Type B pancreatic cell (in vitro differentiated cells): ENCODE results near the gene KCNK7. TPM values are rescaled to one million over a fixed set of nuclear protein-coding genes. Genes with fewer than 3 reads are reported as not detected.

Experiments used
- DNase-seq: peaks from one replicate; pipeline ENCODE4 v3.0.0; 2021; ENCODE audit warnings: mixed read lengths; ENCODE audit not compliant: unreplicated experiment; ENCODE audit errors: extremely low spot score
- H3K27ac Mint-ChIP-seq: 2 replicates; pipeline ENCODE4 v1.8.0; 2021; ENCODE audit warnings: mild to moderate bottlenecking, mixed read lengths
- H3K27me3 Mint-ChIP-seq: 2 replicates; pipeline ENCODE4 v1.8.0; 2021; ENCODE audit warnings: mixed read lengths
- H3K36me3 Mint-ChIP-seq: 2 replicates; pipeline ENCODE4 v1.8.0; 2021; ENCODE audit warnings: mixed read lengths
- H3K4me1 Mint-ChIP-seq: one replicate; pipeline ENCODE4 v1.8.0; 2021; ENCODE audit warnings: mixed read lengths; ENCODE audit not compliant: unreplicated experiment
- H3K4me3 Mint-ChIP-seq: 2 replicates; pipeline ENCODE4 v1.8.0; 2021; ENCODE audit warnings: mild to moderate bottlenecking, mixed read lengths
- H3K9me3 Mint-ChIP-seq: 2 replicates; pipeline ENCODE4 v1.8.0; 2021; ENCODE audit warnings: mixed read lengths
- CTCF ChIP-seq: fragments of 200-600 bp; sonication (generic); conservative IDR thresholded peaks from 2 replicates; pipeline ENCODE4 v1.5.0; 2021; ENCODE audit warnings: antibody characterized with exemption, mild to moderate bottlenecking
- total RNA-seq: library from RNA; stranded (reverse); gene quantifications from 2 replicates; pipeline ENCODE4 v1.2.1, GENCODE V29; 2021; ENCODE audit warnings: low replicate concordance

The KCNK7 gene
- total RNA-seq, 1 donor from 2014 or later = 0.36 TPM

- Mint-ChIP-seq H3K36me3 (peaks cover 5% of the 10 kb centered on the region), H3K4me1 (no peaks in the 10 kb centered on the region), H3K4me3 (no peak overlapping the region), H3K27me3 (peaks cover 7% of the 10 kb centered on the region), H3K9me3 (no peaks in the 10 kb centered on the region), H3K27ac (no peak overlapping the region)
- no peak for DNase-seq
- no peak for TF ChIP-seq CTCF
Measured at GRCh38 chr11:65596520-65596919, 920 bp upstream of the KCNK7 start.

GRCh38 chr11:65595131-65595530 is 469 bp downstream of the KCNK7 start:
- Mint-ChIP-seq H3K36me3 (no peaks in the 10 kb centered on the region), H3K27ac (no peak overlapping the region), H3K4me3 (no peak overlapping the region), H3K9me3 (no peaks in the 10 kb centered on the region), H3K27me3 (peaks cover 15% of the 10 kb centered on the region), H3K4me1 (peaks cover 4% of the 10 kb centered on the region)
- no peak for DNase-seq
- TF ChIP-seq CTCF = no peak

- Mint-ChIP-seq H3K36me3 (no peaks in the 10 kb centered on the region), H3K4me1 (peaks cover 4% of the 10 kb centered on the region), H3K9me3 (no peaks in the 10 kb centered on the region), H3K4me3 (no peak overlapping the region), H3K27ac (no peak overlapping the region), H3K27me3 (peaks cover 15% of the 10 kb centered on the region)
- TF ChIP-seq CTCF = peak; percentile 74
- no peak for DNase-seq
Measured at GRCh38 chr11:65593518-65594414, 1.8 kb downstream of the KCNK7 start.

GRCh38 chr11:65592858-65593517 is 2.6 kb downstream of the KCNK7 start:
- Mint-ChIP-seq H3K9me3 (no peaks in the 10 kb centered on the region), H3K27ac (no peak overlapping the region), H3K4me1 (peaks cover 10% of the 10 kb centered on the region), H3K36me3 (no peaks in the 10 kb centered on the region), H3K4me3 (peak overlapping the region; percentile 47), H3K27me3 (peaks cover 15% of the 10 kb centered on the region)
- TF ChIP-seq CTCF = no peak
- DNase-seq = no peak

- H3K4me1 Mint-ChIP-seq = peaks cover 10% of the 10 kb centered on the region
- H3K27ac Mint-ChIP-seq = no peak overlapping the region
- H3K36me3 Mint-ChIP-seq = no peaks in the 10 kb centered on the region
- peaks cover 15% of the 10 kb centered on the region for H3K27me3 Mint-ChIP-seq
- TF ChIP-seq CTCF = peak; percentile 58
- no peaks in the 10 kb centered on the region for H3K9me3 Mint-ChIP-seq
- peak overlapping the region; percentile 57 for H3K4me3 Mint-ChIP-seq
- no peak for DNase-seq
Measured at GRCh38 chr11:65591939-65592857, 3.4 kb downstream of the KCNK7 start.
